HG03521 (cell line): ENCODE results near the gene DCTN1.

Experiments
- ATAC-seq: cut with Tn5 transposase; IDR thresholded peaks from one replicate; pipeline ENCODE4 v1.9.1; 2021; ENCODE audit warnings: mild to moderate bottlenecking, moderate library complexity; ENCODE audit not compliant: unreplicated experiment

DCTN1 gene

GRCh38 chr2:74414441-74414840 lies 34.3 kb upstream of the DCTN1 start:
- ATAC-seq = no peak

- no peak for ATAC-seq
Measured at GRCh38 chr2:74413001-74413698, 33.0 kb upstream of the DCTN1 start.

- no peak for ATAC-seq
Measured at GRCh38 chr2:74407682-74408081, 27.6 kb upstream of the DCTN1 start.

- no peak for ATAC-seq
Measured at GRCh38 chr2:74406035-74406434, 25.9 kb upstream of the DCTN1 start.

GRCh38 chr2:74401891-74402290 lies 21.8 kb upstream of the DCTN1 start:
- ATAC-seq = no peak

- no peak for ATAC-seq
Measured at GRCh38 chr2:74399785-74400184, 19.7 kb upstream of the DCTN1 start.

GRCh38 chr2:74396149-74396548 lies 16.0 kb upstream of the DCTN1 start:
- no peak for ATAC-seq

- no peak for ATAC-seq
Measured at GRCh38 chr2:74393525-74393924, 13.4 kb upstream of the DCTN1 start.

- ATAC-seq = no peak
Measured at GRCh38 chr2:74392449-74392743, 12.3 kb upstream of the DCTN1 start.

- peak; percentile 66 for ATAC-seq
Measured at GRCh38 chr2:74391580-74392448, 11.7 kb upstream of the DCTN1 start.

GRCh38 chr2:74391209-74391579 lies 11.1 kb upstream of the DCTN1 start:
- ATAC-seq = peak; percentile 19

GRCh38 chr2:74390606-74391005 lies 10.5 kb upstream of the DCTN1 start:
- ATAC-seq = no peak

GRCh38 chr2:74387346-74387745 lies 7.2 kb upstream of the DCTN1 start:
- ATAC-seq = no peak

- no peak for ATAC-seq
Measured at GRCh38 chr2:74385396-74385795, 5.3 kb upstream of the DCTN1 start.

- no peak for ATAC-seq
Measured at GRCh38 chr2:74384051-74384450, 3.9 kb upstream of the DCTN1 start.

GRCh38 chr2:74383254-74383653 lies 3.1 kb upstream of the DCTN1 start:
- ATAC-seq = no peak

GRCh38 chr2:74381751-74382150 lies 1.6 kb upstream of the DCTN1 start:
- no peak for ATAC-seq

- no peak for ATAC-seq
Measured at GRCh38 chr2:74378007-74378406, 2.1 kb downstream of the DCTN1 start.

- ATAC-seq = no peak
Measured at GRCh38 chr2:74375838-74376237, 4.3 kb downstream of the DCTN1 start.

- ATAC-seq = no peak
Measured at GRCh38 chr2:74374509-74375205, 5.5 kb downstream of the DCTN1 start.

GRCh38 chr2:74373985-74374384 lies 6.1 kb downstream of the DCTN1 start:
- no peak for ATAC-seq

GRCh38 chr2:74373221-74373676 lies 6.9 kb downstream of the DCTN1 start:
- no peak for ATAC-seq
